Embryonic facial prominence (tissue), 1 donor: ENCODE measurements around the gene PRELID1.
"Not testable (repeated sequence)": the region's sequence is repeated elsewhere in the genome, so short reads cannot be mapped to it uniquely, and the experiment has no call there.

ENCODE experiments used
- DNase-seq: peaks from one replicate; pipeline ENCODE4 v3.0.0-alpha.2; 2016; ENCODE audit errors: extremely low spot score

PRELID1 gene

DNA sequence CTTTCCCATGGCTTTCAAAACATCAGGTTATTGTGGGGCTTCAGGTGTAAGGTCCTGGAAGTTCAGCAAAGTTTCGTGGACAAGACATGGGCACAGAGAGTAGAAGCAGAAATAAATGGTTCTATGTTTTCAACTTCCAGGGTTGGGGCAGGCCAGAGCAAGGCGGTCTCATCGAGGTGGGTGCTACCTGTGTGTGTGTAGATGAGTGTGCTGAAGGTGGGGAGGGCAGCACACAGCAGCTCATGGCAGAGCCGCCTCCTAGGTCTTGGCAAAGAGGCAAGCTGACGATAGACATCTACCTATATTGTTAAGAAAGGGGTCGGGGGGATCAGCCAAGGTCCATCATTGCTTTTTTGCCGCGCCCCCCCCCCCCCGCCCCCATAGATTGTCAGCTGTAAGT, 3.9 kb upstream of the PRELID1 start:
- DNase-seq = no peak

DNA sequence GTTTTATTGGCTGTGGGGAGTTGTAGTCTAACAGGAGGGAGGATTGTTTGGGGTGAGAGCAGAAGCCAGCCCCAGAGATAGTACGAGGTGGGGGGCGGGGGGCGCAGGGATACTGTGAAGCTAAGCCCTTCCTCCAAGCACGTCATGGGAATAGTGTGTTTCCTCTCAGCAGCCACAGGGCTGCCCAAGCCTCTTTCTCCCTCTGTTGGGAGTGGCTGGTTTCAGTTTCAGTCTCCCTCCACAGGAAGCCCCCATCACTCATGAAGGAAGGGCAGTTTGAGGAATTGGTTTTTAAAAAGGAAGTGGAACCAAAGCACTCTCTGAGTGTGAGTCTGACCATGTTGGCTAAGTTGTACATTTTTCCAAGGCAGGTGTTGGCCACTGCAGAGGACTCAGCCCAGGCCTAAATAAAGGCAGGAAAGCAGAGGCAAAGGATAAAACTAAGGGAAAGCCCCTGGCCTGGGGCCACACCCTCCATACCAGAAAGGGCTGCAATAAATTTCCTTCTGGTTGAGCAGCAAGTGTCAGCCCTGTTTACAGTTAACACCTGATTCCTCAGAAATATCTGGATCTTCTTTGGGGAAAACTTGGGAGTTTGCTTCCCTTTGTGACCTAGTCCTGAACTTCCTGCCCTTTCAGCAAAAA, 3.2 kb upstream of the PRELID1 start:
- no peak for DNase-seq

DNA sequence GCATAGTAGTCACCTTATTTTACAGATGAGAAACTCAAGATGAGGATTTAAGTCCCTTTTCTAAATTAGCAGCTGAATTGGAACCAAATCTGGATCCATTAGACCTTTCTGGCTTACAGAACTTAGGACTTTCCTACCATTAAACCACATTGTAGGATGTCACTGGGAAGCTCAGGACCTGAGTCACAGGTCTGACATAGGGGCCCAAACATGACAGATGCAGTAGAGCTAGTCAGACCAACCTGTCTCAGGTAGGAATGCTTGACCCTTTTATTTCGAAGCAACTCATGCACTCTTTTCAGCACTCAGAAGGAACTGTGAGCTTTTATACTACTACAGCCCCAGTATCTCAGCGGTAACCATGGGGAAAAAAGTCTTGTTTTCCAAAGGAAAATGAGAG, 2.6 kb upstream of the PRELID1 start:
- DNase-seq = no peak

DNA sequence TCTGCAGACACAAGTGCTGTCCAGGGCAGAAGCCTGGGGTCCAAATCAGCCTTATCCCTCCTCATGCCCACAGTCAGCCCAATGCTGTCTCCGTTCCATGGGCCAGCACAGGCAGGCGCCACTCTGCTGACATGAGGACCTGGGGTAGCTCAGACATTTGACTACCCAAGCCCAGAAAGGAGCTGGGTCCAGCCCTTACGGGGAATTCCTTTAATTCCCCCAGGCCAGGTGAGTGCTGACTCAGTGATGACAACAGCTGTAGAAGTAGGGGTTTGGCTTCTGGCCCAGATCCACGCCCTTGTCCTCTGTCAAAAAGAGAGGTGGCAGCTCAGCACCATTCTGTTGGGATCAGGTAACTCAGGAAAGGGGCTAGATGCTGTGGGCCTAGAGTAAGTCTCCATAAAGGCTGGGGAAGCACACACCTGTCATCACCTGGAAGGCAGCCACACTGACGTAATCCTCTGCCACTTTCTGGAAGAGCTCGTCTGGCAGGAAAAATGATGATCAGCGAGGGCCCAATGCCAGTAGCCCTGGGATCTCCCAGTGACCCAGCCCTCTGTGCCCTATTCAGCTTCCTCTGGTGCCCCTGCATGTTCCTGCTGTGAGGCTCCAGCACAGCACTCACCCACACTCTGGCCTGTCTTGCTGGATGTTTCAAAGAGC, 2.0 kb upstream of the PRELID1 start:
- no peak for DNase-seq

DNA sequence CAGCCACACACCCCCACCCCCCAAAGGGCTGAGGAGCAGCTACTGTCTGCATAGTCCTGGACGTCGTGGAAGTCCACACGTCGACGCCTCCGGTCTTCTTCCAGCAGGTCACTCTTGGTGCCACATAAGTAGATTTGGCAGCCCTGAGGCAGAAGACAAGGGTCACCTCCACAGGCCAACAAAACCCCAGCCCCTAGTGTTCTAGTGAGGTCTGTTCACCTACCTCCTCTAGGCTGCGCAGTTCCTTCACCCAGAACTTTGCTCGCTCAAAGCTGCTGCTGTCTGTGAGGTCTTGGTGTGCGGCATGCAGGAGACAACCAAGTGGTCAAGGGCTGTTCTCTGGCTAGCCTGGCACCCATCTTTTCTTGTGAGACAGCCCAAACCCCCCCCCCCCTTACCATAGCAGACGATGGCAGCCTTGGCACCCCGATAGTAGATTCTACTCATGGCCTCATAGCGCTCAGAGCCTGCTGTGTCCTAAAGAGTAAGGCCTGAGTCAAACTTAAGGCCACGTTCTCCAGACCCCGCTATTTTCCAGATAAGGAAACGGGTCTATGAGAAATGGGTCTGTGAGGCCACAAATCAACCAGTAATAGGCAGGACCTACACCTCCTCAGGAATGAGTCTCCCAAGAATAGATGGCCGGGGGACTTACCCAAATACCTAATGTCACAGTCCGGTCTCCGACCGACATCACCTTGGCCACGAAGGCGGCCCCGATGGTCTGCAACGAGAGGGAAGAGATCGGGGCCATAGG, 1.1 kb upstream of the PRELID1 start:
- no peak for DNase-seq

DNA sequence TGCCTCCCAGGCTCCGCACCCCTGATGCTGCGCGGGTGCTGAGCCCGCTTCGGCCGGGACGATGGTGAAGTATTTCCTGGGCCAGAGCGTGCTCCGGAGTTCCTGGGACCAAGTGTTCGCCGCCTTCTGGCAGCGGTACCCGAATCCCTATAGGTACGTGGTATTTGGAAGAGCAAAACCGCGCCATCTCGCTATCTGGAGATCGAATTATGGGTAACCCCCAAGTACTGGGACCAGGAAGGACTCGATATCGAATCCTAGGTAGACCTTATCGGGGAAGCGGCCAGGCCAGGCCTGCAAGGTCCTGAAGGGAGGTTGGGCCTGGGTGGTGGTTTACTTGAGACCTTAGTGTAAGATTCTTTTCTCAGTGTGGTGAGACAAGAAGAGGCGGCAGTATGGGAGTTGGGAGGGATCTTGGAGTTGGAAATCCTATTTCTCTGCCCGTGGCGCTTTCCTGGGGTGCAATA, 359 bp downstream of the PRELID1 start:
- no peak for DNase-seq

DNA sequence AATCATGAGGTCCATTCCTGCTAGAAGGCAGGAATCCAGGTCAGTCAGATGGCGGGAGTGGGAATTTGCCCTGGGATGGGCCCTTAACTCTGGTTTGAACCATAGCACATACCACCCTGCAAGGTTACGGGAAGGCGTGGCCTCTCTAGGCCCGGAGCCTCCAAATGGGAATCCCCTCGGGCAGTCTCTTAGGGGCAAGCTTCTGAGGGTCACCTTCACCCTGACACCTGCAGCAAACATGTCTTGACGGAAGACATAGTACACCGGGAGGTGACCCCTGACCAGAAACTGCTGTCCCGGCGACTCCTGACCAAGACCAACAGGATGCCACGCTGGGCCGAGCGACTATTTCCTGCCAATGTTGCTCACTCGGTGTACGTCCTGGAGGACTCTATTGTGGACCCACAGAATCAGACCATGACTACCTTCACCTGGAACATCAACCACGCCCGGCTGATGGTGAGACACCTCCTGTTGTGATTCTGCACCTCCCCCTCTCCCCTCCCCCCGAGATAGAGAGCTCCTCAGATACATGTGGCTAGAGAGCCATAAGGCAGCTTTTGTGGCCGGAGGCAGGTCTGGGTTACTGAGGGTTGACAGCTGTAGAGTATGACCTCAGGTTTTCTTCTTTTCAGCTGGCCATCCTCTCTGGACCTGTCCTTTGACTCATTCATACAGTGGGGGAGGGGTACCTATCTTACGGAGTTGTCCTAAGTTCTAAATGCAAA, 957 bp downstream of the PRELID1 start:
- DNase-seq = no peak

DNA sequence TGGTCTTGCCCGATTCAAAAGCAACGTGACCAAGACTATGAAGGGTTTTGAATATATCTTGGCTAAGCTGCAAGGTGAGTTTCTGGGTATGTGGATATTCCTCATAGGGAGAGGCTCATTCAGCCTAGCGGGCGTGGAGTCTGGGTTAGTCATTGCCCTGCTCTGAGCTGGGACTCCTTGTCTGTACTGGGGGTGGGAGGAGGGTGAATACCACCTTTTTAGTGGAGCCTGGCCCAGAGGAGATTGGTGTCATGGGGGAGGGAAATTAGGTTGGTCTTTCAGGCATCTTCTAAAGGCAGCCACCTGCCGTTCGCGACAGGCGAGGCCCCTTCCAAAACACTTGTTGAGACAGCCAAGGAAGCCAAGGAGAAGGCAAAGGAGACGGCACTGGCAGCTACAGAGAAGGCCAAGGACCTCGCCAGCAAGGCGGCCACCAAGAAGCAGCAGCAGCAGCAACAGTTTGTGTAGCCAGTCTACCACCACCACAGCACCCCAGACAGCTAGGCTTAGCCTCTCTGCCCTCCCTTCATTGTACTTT, 2.6 kb downstream of the PRELID1 start:
- DNase-seq = not testable (repeated sequence)

DNA sequence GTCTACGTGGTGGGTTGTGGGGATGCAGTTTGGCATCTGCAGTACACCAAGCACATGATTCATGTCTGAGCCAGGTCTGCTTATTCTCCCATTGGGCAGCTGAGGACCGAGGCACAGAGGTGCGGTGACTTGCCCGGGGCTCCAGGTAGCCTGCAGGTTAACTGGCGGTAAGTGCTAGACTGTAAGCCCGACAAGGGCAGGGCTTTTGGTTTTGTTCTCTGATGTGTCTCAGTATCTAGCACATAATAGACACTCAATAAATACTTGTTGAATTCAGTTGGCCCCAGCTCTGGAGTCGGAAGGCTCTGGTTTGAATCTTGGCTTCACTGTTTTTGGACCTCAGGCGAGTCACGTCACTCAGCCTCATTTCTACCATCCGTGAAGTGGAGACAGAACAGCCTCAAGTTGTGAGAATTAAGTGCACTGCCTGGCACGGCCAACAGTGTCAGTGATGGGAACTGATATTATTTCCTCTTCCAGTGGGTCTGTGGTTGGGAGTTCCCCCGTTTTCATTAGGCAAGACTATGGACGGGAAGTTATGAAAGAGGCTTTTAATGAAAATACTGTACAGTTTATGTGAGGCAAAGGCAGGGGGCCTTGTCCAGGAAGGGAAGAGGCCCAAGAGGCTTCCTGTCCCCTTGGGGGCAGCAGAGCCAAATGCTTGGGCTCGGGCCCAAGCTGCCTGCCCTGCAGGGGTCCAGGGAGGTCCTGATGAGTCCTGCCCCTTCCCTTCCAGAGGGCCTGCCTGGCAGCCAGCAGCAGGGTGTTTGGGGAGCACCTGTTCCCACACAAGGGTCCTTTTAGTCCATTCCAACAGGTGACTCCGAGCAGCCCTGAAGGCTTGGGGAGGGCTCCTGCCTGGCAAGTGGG, 3.3 kb downstream of the PRELID1 start:
- no peak for DNase-seq

DNA sequence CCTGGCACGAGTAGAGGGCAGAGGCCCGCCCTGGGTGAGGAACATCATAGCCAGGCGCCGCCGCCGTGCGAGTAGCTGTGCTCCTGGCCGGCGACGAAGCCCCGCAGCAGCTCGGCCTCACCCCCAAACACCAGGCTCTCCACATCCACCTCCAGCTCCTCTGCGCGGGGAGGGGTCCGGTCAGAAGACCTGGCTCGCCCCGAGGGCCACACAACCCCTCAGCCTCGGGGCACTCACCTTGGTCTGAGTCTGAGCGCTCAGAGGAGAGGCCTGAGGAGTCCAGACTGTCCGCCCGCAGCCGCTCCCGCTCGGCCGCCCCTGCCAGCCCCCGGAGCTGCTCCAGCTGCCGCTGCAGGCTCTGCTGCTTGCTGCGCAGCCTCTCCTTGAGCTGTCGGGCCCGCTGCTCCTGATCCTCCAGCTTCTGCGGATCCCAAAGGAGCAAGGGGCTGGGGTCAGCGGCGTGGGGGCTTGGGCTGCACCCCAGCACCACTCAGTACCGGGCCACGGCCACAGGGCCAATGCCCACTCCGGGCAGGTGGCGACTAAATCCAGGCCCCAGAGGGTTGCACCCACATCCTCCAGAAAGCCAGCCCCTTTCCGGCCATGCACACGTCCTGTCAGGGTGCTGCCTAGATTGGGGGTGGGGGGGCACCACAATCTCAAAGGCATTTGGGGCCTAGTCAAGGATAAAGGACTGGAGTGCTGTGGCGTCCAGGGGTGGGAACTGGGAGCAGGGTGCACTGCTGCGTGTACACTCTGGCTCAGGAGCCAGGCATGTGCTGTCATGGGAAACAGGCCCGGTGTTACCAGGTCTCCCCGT, 4.2 kb downstream of the PRELID1 start:
- DNase-seq = no peak

DNA sequence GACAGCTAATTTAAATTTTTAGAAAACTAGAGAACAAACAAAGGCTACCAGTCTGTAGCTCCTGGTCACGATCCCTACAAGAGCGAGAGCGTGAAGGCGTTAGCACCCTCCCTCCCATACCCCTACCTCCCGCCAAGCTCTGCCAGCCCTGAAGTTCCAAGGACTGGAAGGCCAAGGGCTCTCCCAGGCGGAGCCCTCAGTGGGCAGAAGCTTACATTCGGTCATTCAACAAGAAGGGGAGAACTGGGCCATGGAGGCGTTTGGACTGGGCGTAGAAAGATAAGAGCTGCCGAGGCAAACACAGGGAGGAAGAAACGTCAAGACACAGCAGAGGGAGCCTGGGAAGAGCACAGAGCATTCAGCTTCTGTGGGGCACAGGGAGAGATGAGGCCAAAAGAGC, 5.1 kb downstream of the PRELID1 start:
- DNase-seq = no peak

DNA sequence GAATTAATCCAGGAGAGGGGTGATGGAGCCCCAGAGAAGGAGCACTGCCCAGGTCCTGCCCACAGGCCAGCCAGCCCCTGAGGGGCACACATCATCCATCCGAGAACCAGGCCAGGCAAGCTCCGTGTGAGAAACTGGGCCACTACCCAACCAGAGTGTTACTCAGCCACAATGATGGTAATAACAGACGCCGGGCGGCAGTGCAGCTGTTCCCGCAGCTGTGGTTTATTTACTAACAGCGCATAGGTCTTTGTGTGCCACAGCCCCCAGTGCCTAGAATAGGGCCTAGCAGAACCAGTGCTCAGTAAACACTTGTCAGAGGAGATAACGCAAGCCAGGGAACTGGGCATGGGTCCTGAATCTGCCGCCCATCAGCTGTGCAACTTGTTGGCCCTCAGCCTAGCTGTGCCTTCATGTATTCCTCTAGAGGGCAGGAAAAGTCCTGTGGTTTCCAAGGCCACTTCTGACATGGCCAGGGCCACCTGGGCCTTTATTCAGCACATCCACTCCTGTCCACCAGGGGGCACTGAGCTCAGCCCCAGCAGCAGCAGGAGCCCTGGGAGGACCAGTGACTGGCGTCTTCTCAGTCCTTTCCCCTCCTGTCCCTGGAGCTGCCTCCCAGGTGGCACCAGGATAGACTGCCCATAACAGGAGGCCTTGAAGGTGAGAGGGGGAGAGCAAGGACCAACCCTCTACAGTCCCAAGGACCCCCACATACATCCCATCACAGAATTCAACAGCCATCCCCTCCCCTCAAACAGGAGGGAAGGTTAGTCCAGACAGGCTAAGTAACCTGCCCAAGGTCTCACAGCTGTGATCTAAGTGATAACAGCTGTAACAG, 6.0 kb downstream of the PRELID1 start:
- no peak for DNase-seq

DNA sequence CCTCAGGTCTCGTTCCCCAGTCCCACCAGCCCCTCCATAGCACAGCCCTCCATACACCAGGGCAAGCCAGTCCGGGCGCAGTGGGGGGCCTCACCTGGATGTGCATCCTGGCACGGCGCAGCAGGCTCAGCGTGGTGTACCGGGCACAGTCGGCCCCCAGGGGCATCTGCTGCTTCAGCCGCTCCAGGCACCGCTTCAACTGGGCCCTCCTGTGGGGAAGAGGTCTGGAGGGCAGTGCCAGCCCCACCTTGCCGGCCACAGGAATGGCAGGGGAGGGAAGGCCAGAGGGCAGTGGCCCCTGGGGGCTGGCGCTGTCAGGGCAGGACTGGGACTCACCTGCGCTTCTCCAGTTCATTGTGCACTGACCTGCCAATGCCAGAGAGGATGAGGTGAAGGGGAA, 6.7 kb downstream of the PRELID1 start:
- no peak for DNase-seq

DNA sequence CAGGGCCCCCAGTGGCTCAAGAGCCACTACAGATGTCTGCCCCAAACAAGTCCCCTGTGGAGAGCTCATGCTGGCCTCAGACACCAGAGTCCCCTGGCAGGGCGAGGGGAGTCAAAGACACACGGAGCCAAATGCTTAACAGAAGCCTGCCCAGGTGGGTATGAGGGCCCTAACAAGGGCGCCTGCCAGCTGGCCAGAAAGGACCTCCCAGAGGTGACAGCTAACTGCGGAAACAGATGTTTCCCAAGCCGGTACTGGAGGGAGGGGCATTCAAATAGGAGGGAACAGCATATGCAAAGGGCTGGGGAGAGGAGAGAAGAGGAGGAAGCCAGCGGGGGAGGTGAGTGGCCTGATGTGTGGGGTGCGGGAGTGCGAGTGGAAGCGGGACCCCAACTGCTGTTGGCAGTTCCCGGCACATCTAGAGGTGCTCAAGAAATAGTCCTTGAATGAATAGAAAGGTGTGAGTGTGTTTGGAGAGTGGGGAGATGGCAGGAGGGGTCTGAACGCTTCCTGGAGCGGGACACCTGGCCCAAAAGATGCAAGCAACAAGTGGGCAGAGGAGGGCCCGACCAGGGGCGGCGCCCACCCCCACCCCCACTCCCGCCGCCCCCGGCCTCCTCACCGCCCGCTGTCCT, 7.3 kb downstream of the PRELID1 start:
- no peak for DNase-seq

DNA sequence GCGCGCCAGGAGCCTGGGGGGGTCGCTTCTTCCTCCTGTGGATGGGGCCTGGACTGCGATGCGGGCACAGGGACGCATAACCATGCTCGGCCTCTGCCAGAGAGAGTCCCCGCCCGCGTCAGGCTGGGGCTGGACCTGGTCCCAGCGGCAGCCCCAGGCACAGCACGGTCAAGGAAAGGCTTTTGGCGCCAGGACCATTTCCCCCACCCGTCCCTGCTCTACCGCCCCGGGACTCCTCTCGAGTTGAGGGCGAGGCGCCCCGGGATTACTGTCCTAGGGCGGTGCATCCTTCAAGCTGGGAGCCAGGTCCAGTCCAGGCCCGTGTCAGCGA, 7.8 kb downstream of the PRELID1 start:
- DNase-seq = no peak

DNA sequence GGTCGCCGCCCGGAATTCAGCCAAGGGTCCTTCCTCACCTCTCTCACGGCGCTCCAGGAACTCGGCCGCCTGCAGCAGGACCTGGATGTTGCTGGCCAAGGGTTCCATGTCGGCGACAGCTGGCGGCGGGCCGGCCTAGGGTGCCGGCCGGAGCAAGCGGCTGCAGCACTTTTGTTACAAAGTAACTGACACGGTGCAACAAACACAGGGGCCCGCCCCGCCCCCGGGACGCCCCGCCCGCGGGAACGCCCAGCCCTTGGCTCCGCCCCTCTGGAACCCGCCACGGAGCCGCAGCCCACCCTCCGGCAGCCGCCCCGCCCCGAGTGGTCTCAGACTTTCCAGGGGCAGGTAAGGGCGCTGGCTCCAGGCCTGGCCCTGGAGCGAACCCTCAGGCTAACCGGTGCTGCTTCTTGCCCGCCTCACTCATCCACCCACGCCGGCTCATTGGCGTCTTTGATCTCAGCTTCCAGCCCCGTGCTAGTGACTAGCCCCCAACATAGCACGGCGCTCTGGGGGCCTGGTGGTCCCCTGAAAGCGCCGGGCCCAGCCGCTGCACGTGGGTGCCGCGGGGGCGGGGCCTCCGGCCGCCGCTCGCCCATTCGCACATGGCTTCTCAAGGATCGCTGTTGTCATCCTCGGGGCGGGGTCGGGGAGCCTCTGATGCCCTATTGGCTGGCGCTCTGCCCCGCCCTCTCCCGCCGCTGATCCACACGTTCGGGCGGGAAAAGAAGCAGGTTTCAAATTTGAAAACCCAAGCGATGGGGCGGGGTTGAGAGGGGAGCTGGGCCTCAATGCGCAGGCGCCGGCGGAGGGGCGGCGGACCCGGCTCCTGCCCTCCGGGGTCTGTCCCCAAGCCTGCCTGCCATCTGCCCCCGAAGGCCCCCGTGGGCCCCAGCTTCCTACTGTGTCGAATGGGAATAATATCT, 8.4 kb downstream of the PRELID1 start, which contains the start of gene MXD3:
MXD3 (minus strand) TSS at position 176 of the 926 bp plus-strand sequence; CDS start at position 108, 68 bp downstream.
- peak; percentile 90 for DNase-seq

DNA sequence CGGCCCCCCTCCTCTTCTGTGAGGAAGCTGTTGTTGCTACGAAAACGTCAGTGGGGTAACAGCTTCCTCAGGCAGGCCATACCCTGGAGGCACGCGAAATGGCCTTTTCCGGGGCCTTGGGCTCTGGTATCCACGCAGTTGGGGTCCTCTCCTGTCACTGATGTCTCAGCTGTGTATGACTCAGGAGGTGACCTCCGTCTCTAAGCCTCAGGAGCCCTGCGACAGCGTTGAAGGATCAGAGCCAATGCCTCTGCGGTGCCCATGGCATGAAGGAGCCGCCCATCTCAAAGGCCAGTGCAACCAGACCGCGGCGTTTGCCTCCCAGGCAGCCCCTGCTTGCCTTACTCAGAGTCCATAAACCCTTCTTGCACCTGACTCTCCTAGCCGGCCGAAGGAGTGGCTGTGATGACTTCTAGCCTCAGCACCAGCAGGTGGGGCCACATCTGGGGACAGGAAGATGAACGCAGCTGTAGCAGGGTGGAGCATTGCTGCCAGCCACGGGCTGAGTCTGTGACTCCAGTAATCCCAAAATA, 9.1 kb downstream of the PRELID1 start:
- DNase-seq = no peak
